Endothelial cell of umbilical vein (primary cell): ENCODE measurements around the gene GSTM4. TPM values are rescaled to one million over a fixed set of nuclear protein-coding genes. Genes with fewer than 3 reads are reported as not detected.

ENCODE experiments used
- BruUV-seq: library from RNA; stranded (reverse); fragments of 400-500 nt; replicated peaks from 2 replicates; lab custom pipeline; 2021; lab: Mats Ljungman, UMichigan
- CTCF ChIA-PET: fragments of 300-600, 350-600 bp; sonication (Branson Sonifier 250); formaldehyde crosslinking; loops from one replicate; lab custom pipeline; 2021; ENCODE audit warnings: antibody characterized with exemption, inconsistent platforms; lab: Charles Lee
- POLR2A ChIA-PET: fragments of 300-600, 350-600 bp; sonication (Branson Sonifier 250); formaldehyde crosslinking; loops from one replicate; lab custom pipeline; 2021; ENCODE audit warnings: antibody characterized with exemption, inconsistent platforms; lab: Charles Lee
- DNase-seq: peaks from one replicate; pipeline ENCODE4 v3.0.0-alpha.2; 2011; ENCODE audit warnings: low read depth, low spot score
- FAIRE-seq: peaks from 2 replicates; lab custom pipeline; 2011; peaks lifted over from hg19 to GRCh38; lab: Jason Lieb, UNC
- H2AFZ ChIP-seq: 2 replicates; pipeline ENCODE4 v1.6.0; 2012; ENCODE audit warnings: low read depth, low read length, control low read depth, inconsistent platforms
- H3K27ac ChIP-seq: 2 replicates; pipeline ENCODE4 v1.5.1; 2011; ENCODE audit warnings: low read depth, mild to moderate bottlenecking, control low read depth, low read length, moderate library complexity; ENCODE audit not compliant: insufficient read depth
- H3K27me3 ChIP-seq, 2 experiments: 2 replicates each; pipeline versions ENCODE4 v1.6.0 to v1.6.1; 2011; ENCODE audit warnings: low read length in 2 of 2, mixed read lengths in 1 of 2; ENCODE audit not compliant: control insufficient read depth in 2 of 2, insufficient read depth in 2 of 2
- H3K36me3 ChIP-seq, 2 experiments: 2 replicates in 1 of 2; 3 replicates in 1 of 2; pipeline ENCODE4 v1.5.1; 2011; ENCODE audit warnings: low read length in 2 of 2, mild to moderate bottlenecking in 1 of 2, moderate library complexity in 1 of 2; ENCODE audit not compliant: control insufficient read depth in 2 of 2, insufficient read depth in 2 of 2; ENCODE audit errors: extremely low read depth in 1 of 2
- H3K4me1 ChIP-seq: 3 replicates; pipeline ENCODE4 v1.5.1; 2011; ENCODE audit warnings: mild to moderate bottlenecking, low read length; ENCODE audit not compliant: control insufficient read depth, insufficient read depth; ENCODE audit errors: extremely low read depth
- H3K4me2 ChIP-seq: 2 replicates; pipeline ENCODE4 v1.6.1; 2011; ENCODE audit warnings: low read length, control low read depth, mixed read lengths; ENCODE audit not compliant: insufficient read depth
- H3K4me3 ChIP-seq, 3 experiments: fragments of 200-600 bp in 1 of 3; sonication (generic), shearing (Covaris generic) in 1 of 3; replicated peaks in 1 of 3; 2 replicates each; pipeline ENCODE4 v1.5.1; 2011 to 2016; ENCODE audit warnings: control low read depth in 3 of 3, low read length in 3 of 3, mild to moderate bottlenecking in 2 of 3, inconsistent platforms in 1 of 3, low read depth in 1 of 3, moderate library complexity in 1 of 3; ENCODE audit not compliant: insufficient read depth in 1 of 3
- H3K79me2 ChIP-seq: 2 replicates; pipeline ENCODE4 v1.6.0; 2012; ENCODE audit warnings: low read length, inconsistent platforms; ENCODE audit not compliant: control insufficient read depth, insufficient read depth
- H3K9ac ChIP-seq: replicated peaks from 2 replicates; pipeline ENCODE3; 2011; ENCODE audit warnings: low read length, control low read depth; ENCODE audit not compliant: insufficient read depth; ENCODE audit errors: extremely low read depth
- H3K9me1 ChIP-seq: replicated peaks from 3 replicates; pipeline ENCODE4 v1.6.0; 2011; ENCODE audit warnings: mild to moderate bottlenecking, low read length; ENCODE audit not compliant: control insufficient read depth, insufficient read depth; ENCODE audit errors: extremely low read depth
- H3K9me3 ChIP-seq: replicated peaks from 2 replicates; pipeline ENCODE4 v1.5.1; 2012; ENCODE audit warnings: low read length, inconsistent platforms; ENCODE audit not compliant: control insufficient read depth, insufficient read depth
- H4K20me1 ChIP-seq: replicated peaks from 2 replicates; pipeline ENCODE3; 2011; ENCODE audit warnings: mild to moderate bottlenecking, low read length; ENCODE audit not compliant: control insufficient read depth, insufficient read depth; ENCODE audit errors: extremely low read depth
- CTCF ChIP-seq, 2 donors: IDR thresholded peaks; 1 replicate in 1 of 2; 2 replicates in 1 of 2; pipeline ENCODE4 v1.5.1; 2011; ENCODE audit warnings: low read length in 2 of 2, mild to moderate bottlenecking in 2 of 2, moderate library complexity in 2 of 2, control low read depth in 1 of 2, inconsistent platforms in 1 of 2, low read depth in 1 of 2; ENCODE audit not compliant: insufficient read depth in 1 of 2; ENCODE audit errors: extremely low read depth in 1 of 2
- EZH2 ChIP-seq: IDR thresholded peaks from 2 replicates; pipeline ENCODE4 v1.6.1; 2012; ENCODE audit warnings: borderline replicate concordance, low read depth, mild to moderate bottlenecking, moderate library complexity, low read length, inconsistent platforms; ENCODE audit not compliant: severe bottlenecking
- FOS ChIP-seq: IDR thresholded peaks from 2 replicates; pipeline ENCODE4 v1.6.1; 2011; ENCODE audit warnings: mild to moderate bottlenecking, low read length, moderate library complexity, borderline replicate concordance; ENCODE audit not compliant: insufficient read depth
- GATA2 ChIP-seq: IDR thresholded peaks from 2 replicates; pipeline ENCODE4 v1.7.0; 2011; ENCODE audit warnings: low read depth, mild to moderate bottlenecking, moderate library complexity, mixed read lengths, low read length; ENCODE audit not compliant: insufficient read length, insufficient read depth
- JUN ChIP-seq: IDR thresholded peaks from 2 replicates; pipeline ENCODE4 v1.6.1; 2011; ENCODE audit warnings: borderline replicate concordance, low read depth; ENCODE audit not compliant: insufficient read length, insufficient read depth
- MAX ChIP-seq: IDR thresholded peaks from 2 replicates; pipeline ENCODE4 v1.6.1; 2011; ENCODE audit not compliant: insufficient read depth, insufficient read length
- MYC ChIP-seq: IDR thresholded peaks from one replicate; pipeline ENCODE4 v1.6.1; 2011; ENCODE audit warnings: mild to moderate bottlenecking, low read depth, low read length
- POLR2A ChIP-seq: IDR thresholded peaks from 2 replicates; pipeline ENCODE4 v1.6.1; 2012; ENCODE audit warnings: low read depth, mild to moderate bottlenecking, control low read depth, low read length
- POLR2AphosphoS5 ChIP-seq: IDR thresholded peaks from 2 replicates; pipeline ENCODE4 v1.6.1; 2012; ENCODE audit warnings: low read depth, mild to moderate bottlenecking, control low read depth, low read length, moderate library complexity; ENCODE audit not compliant: insufficient read depth
- dilution Hi-C: fragments of 300-500 bp; cut with MboI; formaldehyde crosslinking; loops from one replicate; pipeline ENCODE4 v1.15.0; 2019; ENCODE audit warnings: low sequenced_read_pairs; ENCODE audit not compliant: extremely low pct_ligation_motif_present
- intact Hi-C: fragments of 100-400 bp; cut with micrococcal nuclease; formaldehyde crosslinking; loops from one replicate; pipeline ENCODE4 v1.10.0; 2022
- polyA plus RNA-seq, 4 experiments: library from polyadenylated mRNA; depleted of rRNA in 3 of 4; stranded (reverse) in 3 of 4; unstranded in 1 of 4; fragments of >200 nt; gene quantifications; 2 replicates each; pipeline versions ENCODE4 v1.2.1 to v1.2.3, GENCODE V29; 2011 to 2012; ENCODE audit warnings: missing spikeins in 1 of 4
- total RNA-seq: library from RNA; stranded (reverse); gene quantifications from 2 replicates; pipeline ENCODE4 v1.2.3, GENCODE V29; 2021

The GSTM4 gene
- total and polyA plus RNA-seq, 2 donors (not counting 3 experiments of a cell fraction or from before 2014, with no cell fraction given) = 9.5 to 11.6 TPM

DNA sequence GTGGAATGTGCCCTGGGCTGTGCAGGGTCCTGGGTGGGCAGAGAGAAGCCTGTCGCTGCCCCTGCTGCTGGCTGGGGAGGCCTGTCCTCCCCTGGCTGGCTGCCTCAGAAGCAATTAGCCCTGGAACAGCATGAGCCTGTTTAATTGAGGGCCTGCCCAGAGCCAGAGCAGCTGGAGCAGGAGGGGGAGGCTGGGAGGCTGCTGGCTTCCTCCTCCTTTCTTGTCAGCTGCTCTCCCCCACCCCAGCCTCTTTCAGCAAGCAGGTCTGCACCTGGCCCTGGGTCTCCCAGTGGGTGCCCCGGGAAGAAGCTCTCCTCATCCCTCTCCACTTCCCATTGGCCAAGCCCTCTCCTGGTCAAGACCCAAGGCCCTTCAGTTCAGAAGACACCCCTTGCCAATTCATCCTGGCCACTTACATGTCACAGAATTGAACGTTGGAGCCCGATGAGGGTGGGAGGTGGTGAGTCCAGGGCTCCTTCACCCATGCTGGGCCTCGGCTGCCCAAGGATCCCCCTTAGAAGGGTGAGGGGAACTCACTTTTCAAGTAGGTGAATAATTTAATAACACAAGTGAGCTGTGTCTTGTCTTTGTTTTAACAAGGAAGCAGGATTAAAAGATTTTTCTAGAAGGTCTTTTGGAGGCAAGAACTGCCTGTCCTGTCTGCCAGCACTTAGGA is 23.1 kb upstream of the GSTM4 start:
- intact Hi-C loops = no loop called here
- ChIA-PET CTCF (interaction anchor here (0.6 to 15.2 kb wide), 5 partner anchors 7 to 352 kb away, joined by 3 to 565 read pairs (median 4); partner anchors contain the start of gene AHCYL1), POLR2A (interaction anchor here (0.8 kb wide), 1 partner anchor 84 kb away, joined by 3 read pairs; the partner anchor contains the start of gene GNAI3)
- H3K27ac ChIP-seq = no peak overlapping the region
- FAIRE-seq (no peak), DNase-seq (no peak)
- no peak overlapping the region for H3K4me2 ChIP-seq
- H3K4me3 ChIP-seq = no peak overlapping the region
- no peak overlapping the region for H3K9ac ChIP-seq
- H3K9me1 ChIP-seq = no peaks in the 10 kb centered on the region
- H4K20me1 ChIP-seq = no peaks in the 10 kb centered on the region
- H3K9me3 ChIP-seq = no peaks in the 10 kb centered on the region
- H3K79me2 ChIP-seq = no peaks in the 10 kb centered on the region
- H3K27me3 ChIP-seq = no peaks in the 10 kb centered on the region
- H3K4me1 ChIP-seq = no peaks in the 10 kb centered on the region
- BruUV-seq = no TSS peak
- no peak for TF ChIP-seq POLR2A
- H3K36me3 ChIP-seq = peaks cover 9 to 33% of the 10 kb centered on the region in 2 experiments
- dilution Hi-C loops = no loop called here
- H2AFZ ChIP-seq = no peak overlapping the region

DNA sequence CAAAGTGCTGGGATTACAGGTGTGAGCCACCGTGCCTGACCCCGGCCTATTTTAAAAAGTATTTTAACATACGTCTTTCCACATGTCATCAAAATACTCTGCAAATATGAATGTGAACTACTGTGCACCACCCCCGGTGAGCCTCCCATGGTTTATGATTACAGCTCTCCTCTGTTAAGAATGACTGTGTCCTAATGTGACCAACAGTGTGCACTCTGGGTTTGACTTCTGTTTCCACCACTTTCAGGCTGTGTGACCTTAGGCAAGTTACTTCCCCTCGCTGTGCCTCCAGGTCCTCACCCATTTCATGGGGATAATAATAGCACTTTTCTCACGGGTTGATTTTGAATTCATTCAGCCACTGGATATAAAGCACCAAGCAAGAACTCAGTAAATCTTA is 21.6 kb upstream of the GSTM4 start:
- H3K9me1 ChIP-seq = no peaks in the 10 kb centered on the region
- no peak overlapping the region for H3K9ac ChIP-seq
- no peaks in the 10 kb centered on the region for H3K79me2 ChIP-seq
- CTCF ChIA-PET = interaction anchor here (1.4 to 15.2 kb wide), 5 partner anchors 15 to 350 kb away, joined by 4 to 565 read pairs (median 4); partner anchors contain the start of genes AHCYL1 and GNAI3
- POLR2A ChIA-PET = no interaction called here
- no peak for TF ChIP-seq GATA2
- no peak for TF ChIP-seq POLR2A
- TF ChIP-seq MYC = no peak
- no peak for TF ChIP-seq MAX
- TF ChIP-seq FOS = no peak
- no peak for TF ChIP-seq POLR2AphosphoS5
- no peak for TF ChIP-seq EZH2
- no peak for TF ChIP-seq CTCF (IDR thresholded peaks at IDR 0.05; ENCODE audit: extremely low read depth in 1 of 2, insufficient read depth in 1 of 2, low read depth in 1 of 2, low read length in 2 of 2)
- no peak for TF ChIP-seq JUN
- no peak overlapping the region for H3K4me2 ChIP-seq
- dilution Hi-C loops = no loop called here
- no TSS peak for BruUV-seq
- peaks cover 9 to 22% of the 10 kb centered on the region in 2 experiments for H3K36me3 ChIP-seq
- intact Hi-C loops = no loop called here
- FAIRE-seq = no peak
- no peaks in the 10 kb centered on the region for H3K4me1 ChIP-seq
- DNase-seq = no peak
- no peaks in the 10 kb centered on the region for H3K9me3 ChIP-seq
- H2AFZ ChIP-seq = no peak overlapping the region
- H4K20me1 ChIP-seq = no peaks in the 10 kb centered on the region
- H3K4me3 ChIP-seq = no peak overlapping the region
- no peak overlapping the region for H3K27ac ChIP-seq
- no peaks in the 10 kb centered on the region for H3K27me3 ChIP-seq
